PC-3 (cell line): ENCODE data around the gene SDF2. TPM values are rescaled to one million over a fixed set of nuclear protein-coding genes. Genes with fewer than 3 reads are reported as not detected.

Experiments used
- ATAC-seq: fragments of 200-7000 bp; cut with Tn5 transposase; 2 replicates; pipeline ENCODE4 v1.9.1; 2020; ENCODE audit warnings: mild to moderate bottlenecking, moderate library complexity
- BruUV-seq: library from RNA; stranded (reverse); fragments of 400-500 nt; replicated peaks from 2 replicates; lab custom pipeline; 2021; lab: Mats Ljungman, UMichigan
- CTCF ChIA-PET: fragments of 300-600 bp; sonication (Branson Sonifier 250); formaldehyde crosslinking; loops from one replicate; lab custom pipeline; 2022; ENCODE audit warnings: antibody characterized with exemption; lab: Charles Lee
- POLR2A ChIA-PET: fragments of 300-600 bp; sonication (Branson Sonifier 250); formaldehyde crosslinking; loops from one replicate; lab custom pipeline; 2022; ENCODE audit warnings: antibody characterized with exemption; ENCODE audit not compliant: unreplicated experiment; lab: Charles Lee
- DNase-seq: peaks from one replicate; pipeline ENCODE4 v3.0.0-alpha.2; 2015
- H2AFZ ChIP-seq: fragments of 300-600 bp; sonication (generic); 2 replicates; pipeline ENCODE4 v1.6.0; 2016; ENCODE audit warnings: antibody characterized with exemption, low read length
- H3F3A ChIP-seq: fragments of 300-600 bp; sonication (generic); one replicate; pipeline ENCODE4 v1.6.0; 2017; ENCODE audit warnings: antibody characterized with exemption, low read length, control low read depth, mild to moderate bottlenecking; ENCODE audit not compliant: unreplicated experiment
- H3K27ac ChIP-seq: fragments of 300-600 bp; sonication (generic); 2 replicates; pipeline ENCODE4 v1.5.1; 2016; ENCODE audit warnings: mild to moderate bottlenecking, low read length
- H3K27me3 ChIP-seq: fragments of 300-600 bp; sonication (generic); 2 replicates; pipeline ENCODE4 v1.6.1; 2016; ENCODE audit warnings: low read length, mixed read lengths
- H3K36me3 ChIP-seq: fragments of 300-600 bp; sonication (generic); 2 replicates; pipeline ENCODE4 v1.6.1; 2016; ENCODE audit warnings: low read depth, mixed run types, low read length, mixed read lengths
- H3K4me1 ChIP-seq: fragments of 300-600 bp; sonication (generic); 2 replicates; pipeline ENCODE4 v1.5.1; 2016; ENCODE audit warnings: low read length; ENCODE audit not compliant: insufficient read depth
- H3K4me2 ChIP-seq: fragments of 300-600 bp; sonication (generic); 2 replicates; pipeline ENCODE4 v1.6.0; 2016; ENCODE audit warnings: low read length
- H3K4me3 ChIP-seq: fragments of 300-600 bp; sonication (generic); 2 replicates; pipeline ENCODE4 v1.5.1; 2016; ENCODE audit warnings: mild to moderate bottlenecking, low read length, mixed read lengths
- H3K79me2 ChIP-seq: fragments of 300-600 bp; sonication (generic); 2 replicates; pipeline ENCODE4 v1.6.1; 2017; ENCODE audit warnings: low read length, mixed read lengths
- H3K9ac ChIP-seq: fragments of 300-600 bp; sonication (generic); 2 replicates; pipeline ENCODE4 v1.6.0; 2016; ENCODE audit warnings: mild to moderate bottlenecking, low read length
- H3K9me2 ChIP-seq: fragments of 300-600 bp; sonication (generic); replicated peaks from 2 replicates; pipeline ENCODE4 v1.6.1; 2016; ENCODE audit warnings: mixed run types, low read length, mixed read lengths
- H3K9me3 ChIP-seq: fragments of 300-600 bp; sonication (generic); 2 replicates; pipeline ENCODE4 v1.6.1; 2016; ENCODE audit warnings: low read length, mixed read lengths
- H4K20me1 ChIP-seq: fragments of 300-600 bp; sonication (generic); 2 replicates; pipeline ENCODE4 v1.6.1; 2016; ENCODE audit warnings: low read length, mixed read lengths
- CTCF ChIP-seq: fragments of 300-600 bp; sonication (generic); conservative IDR thresholded peaks from 2 replicates; pipeline ENCODE4 v1.5.1; 2017; ENCODE audit warnings: antibody characterized with exemption, low read depth, mild to moderate bottlenecking, low read length
- EZH2 ChIP-seq: fragments of 300-600 bp; sonication (generic); IDR thresholded peaks from one replicate; pipeline ENCODE4 v1.6.1; 2017; ENCODE audit warnings: antibody characterized with exemption, mild to moderate bottlenecking, low read length; ENCODE audit not compliant: unreplicated experiment
- EZH2phosphoT487 ChIP-seq: fragments of 300-600 bp; sonication (generic); IDR thresholded peaks from 2 replicates; pipeline ENCODE4 v1.6.1; 2018; ENCODE audit warnings: mild to moderate bottlenecking, antibody characterized with exemption, low read length, borderline replicate concordance
- intact Hi-C: fragments of 100-400 bp; cut with micrococcal nuclease; formaldehyde crosslinking; loops from 2 replicates; pipeline ENCODE4 v1.9.0; 2023
- total RNA-seq: library from RNA; depleted of rRNA; stranded (reverse); fragments of >200 nt; gene quantifications from 2 replicates; pipeline ENCODE4 v1.2.3, GENCODE V29; 2014

The SDF2 gene
- total RNA-seq, 1 experiment from 2014 or later: 34.0 TPM

DNA sequence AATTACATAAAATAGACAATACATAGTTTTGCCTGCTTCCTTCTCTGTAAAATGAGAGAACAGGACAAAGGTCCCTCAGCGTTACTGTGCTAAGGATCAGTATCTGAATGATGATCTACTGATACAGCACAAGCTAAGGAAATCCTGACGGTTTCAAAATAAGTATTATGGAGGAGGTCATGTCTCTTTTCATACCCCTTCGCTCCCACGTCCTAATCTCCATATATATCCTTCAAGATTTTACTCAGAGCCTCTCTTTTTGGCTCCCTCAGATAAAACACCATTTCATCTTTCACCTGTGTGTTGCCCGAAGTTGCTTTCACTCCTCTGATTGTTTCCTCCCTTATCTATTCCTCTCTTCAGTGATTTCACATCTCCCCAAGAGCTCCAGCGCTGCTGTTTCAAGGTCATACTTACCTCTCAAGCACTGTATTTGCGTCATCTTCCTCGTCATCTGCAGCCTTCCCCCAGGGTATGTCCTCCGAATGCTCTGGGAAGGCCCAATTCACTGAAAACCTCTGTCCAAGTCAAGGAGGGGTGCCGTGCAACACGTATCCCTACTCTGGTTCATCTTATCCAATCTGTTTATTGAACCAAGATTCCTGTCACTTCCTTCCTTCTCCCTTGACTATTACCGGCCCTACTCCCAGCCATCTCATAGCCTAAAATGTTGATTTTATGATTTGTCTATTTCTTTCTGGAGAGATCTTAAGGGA, 15.5 kb downstream of the SDF2 start:
- ChIA-PET POLR2A (interaction anchor here (0.6 kb wide), 1 partner anchor 15 kb away, joined by 4 read pairs; the partner anchor contains the start of genes SDF2 and SUPT6H), CTCF (no interaction called here)
- H3K27me3 ChIP-seq: no peaks in the 10 kb centered on the region
- no peak overlapping the region for H3K27ac ChIP-seq
- peak overlapping the region; percentile 90; the same call in 1 of the 2 replicates for H3K9ac ChIP-seq
- intact Hi-C loops: loop anchor here (1.0 to 10.0 kb wide), 2 partner anchors 16 to 69 kb away; partner anchors contain the start of genes PROCA1, RAB34, RPL23A and SUPT6H
- no TSS peak for BruUV-seq
- TF ChIP-seq CTCF (no peak), EZH2phosphoT487 (no peak), EZH2 (no peak)
- DNase-seq: no peak
- H2AFZ ChIP-seq: no peak overlapping the region
- no peak overlapping the region for H3K4me3 ChIP-seq
- peak overlapping the region; percentile 83; the same call in 1 of the 2 replicates for H3K4me2 ChIP-seq
- H3K9me3 ChIP-seq: no peaks in the 10 kb centered on the region
- H4K20me1 ChIP-seq: peaks cover 8% of the 10 kb centered on the region; the same call in 1 of the 2 replicates
- no peak for ATAC-seq
- H3F3A ChIP-seq: no peaks in the 10 kb centered on the region
- peaks cover 28% of the 10 kb centered on the region for H3K79me2 ChIP-seq
- no peaks in the 10 kb centered on the region for H3K9me2 ChIP-seq
- peaks cover 19% of the 10 kb centered on the region for H3K36me3 ChIP-seq
- H3K4me1 ChIP-seq: peaks cover 13% of the 10 kb centered on the region

GRCh38 chr17:28645576-28645939, 16.1 kb downstream of the SDF2 start:
- H3K79me2 ChIP-seq: peaks cover 28% of the 10 kb centered on the region
- no peaks in the 10 kb centered on the region for H3K9me3 ChIP-seq
- H3K27me3 ChIP-seq: no peaks in the 10 kb centered on the region
- peak overlapping the region; percentile 90 for H3K9ac ChIP-seq
- no peak for ATAC-seq
- H3K9me2 ChIP-seq: no peaks in the 10 kb centered on the region
- peaks cover 25% of the 10 kb centered on the region for H3K36me3 ChIP-seq
- peaks cover 13% of the 10 kb centered on the region for H3K4me1 ChIP-seq
- TF ChIP-seq CTCF: no peak
- H2AFZ ChIP-seq: peak overlapping the region; percentile 81
- peak overlapping the region; percentile 83 for H3K4me2 ChIP-seq
- POLR2A ChIA-PET: no interaction called here
- BruUV-seq: TSS peak; percentile 95
- peak overlapping the region; percentile 80 for H3K4me3 ChIP-seq
- intact Hi-C loops: loop anchor here (10.0 kb wide), 1 partner anchor 69 kb away; the partner anchor contains the start of genes PROCA1, RAB34 and RPL23A
- H3K27ac ChIP-seq: peak overlapping the region; percentile 25; the same call in 1 of the 2 replicates
- CTCF ChIA-PET: interaction anchor here (0.6 to 1.2 kb wide), 2 partner anchors 66 to 263 kb away, joined by 4 to 8 read pairs; partner anchors contain the start of gene PROCA1
- H3F3A ChIP-seq: no peaks in the 10 kb centered on the region
- H4K20me1 ChIP-seq: peaks cover 8% of the 10 kb centered on the region; the same call in 1 of the 2 replicates
- DNase-seq: no peak
